Measurements from ENCODE around the gene FIBP. TPM values are rescaled to one million over a fixed set of nuclear protein-coding genes. Genes with fewer than 3 reads are reported as not detected.
"Not testable (repeated sequence)": the region's sequence is repeated elsewhere in the genome, so short reads cannot be mapped to it uniquely, and the experiment has no call there.

Gene FIBP
- total and polyA plus RNA-seq, 2 donors from 2014 or later, result 58.0 to 105 TPM

DNA sequence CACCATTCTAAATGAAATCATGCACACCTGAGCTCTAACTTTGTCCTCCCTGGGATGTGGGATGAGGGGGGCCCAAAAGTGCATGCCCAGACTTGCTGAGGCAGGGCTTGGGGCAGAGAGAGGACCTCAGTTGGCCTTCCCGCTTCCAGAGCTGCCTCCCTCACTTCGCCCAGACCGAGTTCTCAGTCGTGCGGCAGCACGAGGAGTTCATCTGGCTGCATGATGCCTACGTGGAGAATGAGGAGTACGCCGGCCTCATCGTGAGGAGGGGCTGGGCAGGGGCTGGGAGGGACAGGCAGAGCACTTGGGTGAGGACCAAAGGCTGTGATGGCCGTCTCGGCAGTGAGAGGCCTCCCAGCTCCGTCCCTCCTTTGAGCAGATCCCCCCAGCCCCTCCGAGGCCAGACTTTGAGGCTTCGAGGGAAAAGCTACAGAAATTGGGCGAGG, 38.5 kb downstream of the FIBP start:
- TF ChIP-seq, protein P1, sequence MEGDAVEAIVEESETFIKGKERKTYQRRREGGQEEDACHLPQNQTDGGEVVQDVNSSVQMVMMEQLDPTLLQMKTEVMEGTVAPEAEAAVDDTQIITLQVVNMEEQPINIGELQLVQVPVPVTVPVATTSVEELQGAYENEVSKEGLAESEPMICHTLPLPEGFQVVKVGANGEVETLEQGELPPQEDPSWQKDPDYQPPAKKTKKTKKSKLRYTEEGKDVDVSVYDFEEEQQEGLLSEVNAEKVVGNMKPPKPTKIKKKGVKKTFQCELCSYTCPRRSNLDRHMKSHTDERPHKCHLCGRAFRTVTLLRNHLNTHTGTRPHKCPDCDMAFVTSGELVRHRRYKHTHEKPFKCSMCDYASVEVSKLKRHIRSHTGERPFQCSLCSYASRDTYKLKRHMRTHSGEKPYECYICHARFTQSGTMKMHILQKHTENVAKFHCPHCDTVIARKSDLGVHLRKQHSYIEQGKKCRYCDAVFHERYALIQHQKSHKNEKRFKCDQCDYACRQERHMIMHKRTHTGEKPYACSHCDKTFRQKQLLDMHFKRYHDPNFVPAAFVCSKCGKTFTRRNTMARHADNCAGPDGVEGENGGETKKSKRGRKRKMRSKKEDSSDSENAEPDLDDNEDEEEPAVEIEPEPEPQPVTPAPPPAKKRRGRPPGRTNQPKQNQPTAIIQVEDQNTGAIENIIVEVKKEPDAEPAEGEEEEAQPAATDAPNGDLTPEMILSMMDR (IDR thresholded peaks at IDR 0.05; ENCODE audit: borderline replicate concordance, extremely low read depth, insufficient read depth), result no peak
- H3K27ac ChIP-seq (ENCODE audit: low read depth in 2 of 2, low read length in 2 of 2), result no peak overlapping the region
- H3K9me3 ChIP-seq (ENCODE audit: control insufficient read depth in 2 of 3, insufficient read depth in 1 of 3, low read length in 3 of 3), result peaks cover 0 to 6% (median 0%) of the 10 kb centered on the region in 3 donors
- H3K27me3 ChIP-seq (ENCODE audit: control insufficient read depth, insufficient read depth, low read length), result no peaks in the 10 kb centered on the region
- H3K4me1 ChIP-seq (ENCODE audit: control insufficient read depth in 2 of 3, insufficient read depth in 2 of 3, low read depth in 1 of 3, low read length in 3 of 3), result peaks cover 0 to 2% (median 0%) of the 10 kb centered on the region in 3 donors
- no peak overlapping the region for H3K4me3 ChIP-seq (ENCODE audit: low read length in 3 of 3)
- FAIRE-seq (no peak), DNase-seq (peak in 1 of 5 donors; percentile 7)
- intact Hi-C loops (cut with DNase I), result no loop called here
- peaks cover 5 to 17% (median 12%) of the 10 kb centered on the region in 3 donors for H3K36me3 ChIP-seq (ENCODE audit: control insufficient read depth in 2 of 3, insufficient read depth in 3 of 3, low read length in 3 of 3)
- H3K9ac ChIP-seq (ENCODE audit: low read length in 3 of 3), result no peak overlapping the region

DNA sequence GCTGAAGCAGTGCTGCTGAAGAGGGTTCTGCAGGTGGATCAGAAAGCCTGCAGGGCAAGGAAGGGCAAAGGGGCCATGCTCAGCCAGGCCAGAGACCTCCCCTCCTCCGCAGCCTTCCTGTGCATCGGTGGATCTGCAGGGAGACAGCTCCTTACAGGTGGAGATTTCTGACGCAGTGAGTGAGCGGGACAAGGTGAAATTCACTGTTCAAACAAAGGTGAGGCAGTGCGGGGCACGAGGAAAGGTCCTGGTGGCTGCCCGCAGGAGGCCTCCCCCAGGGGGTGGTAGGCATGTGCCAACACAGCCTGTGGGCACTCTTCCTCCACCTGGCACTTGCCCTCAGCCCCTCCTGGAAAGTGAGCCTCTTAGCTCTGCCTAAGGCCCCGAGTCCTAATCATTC, 38.9 kb downstream of the FIBP start:
- Histone ChIP-seq H3K9ac (ENCODE audit: low read length in 3 of 3) (no peak overlapping the region), H3K27me3 (ENCODE audit: control insufficient read depth, insufficient read depth, low read length) (no peaks in the 10 kb centered on the region), H3K27ac (ENCODE audit: low read depth in 2 of 2, low read length in 2 of 2) (no peak overlapping the region), H3K9me3 (ENCODE audit: control insufficient read depth in 2 of 3, insufficient read depth in 1 of 3, low read length in 3 of 3) (peaks cover 0 to 6% (median 0%) of the 10 kb centered on the region in 3 donors), H3K4me1 (ENCODE audit: control insufficient read depth in 2 of 3, insufficient read depth in 2 of 3, low read depth in 1 of 3, low read length in 3 of 3) (peaks cover 0 to 2% (median 0%) of the 10 kb centered on the region in 3 donors), H3K4me3 (ENCODE audit: low read length in 3 of 3) (no peak overlapping the region), H3K36me3 (ENCODE audit: control insufficient read depth in 2 of 3, insufficient read depth in 3 of 3, low read length in 3 of 3) (peaks cover 2 to 16% (median 8%) of the 10 kb centered on the region in 3 donors)
- intact Hi-C loops (cut with DNase I), result no loop called here
- no peak for FAIRE-seq
- TF ChIP-seq, protein P1 (IDR thresholded peaks at IDR 0.05; ENCODE audit: borderline replicate concordance, extremely low read depth, insufficient read depth), result no peak
- peak in 1 of 5 donors; percentile 7 for DNase-seq

DNA sequence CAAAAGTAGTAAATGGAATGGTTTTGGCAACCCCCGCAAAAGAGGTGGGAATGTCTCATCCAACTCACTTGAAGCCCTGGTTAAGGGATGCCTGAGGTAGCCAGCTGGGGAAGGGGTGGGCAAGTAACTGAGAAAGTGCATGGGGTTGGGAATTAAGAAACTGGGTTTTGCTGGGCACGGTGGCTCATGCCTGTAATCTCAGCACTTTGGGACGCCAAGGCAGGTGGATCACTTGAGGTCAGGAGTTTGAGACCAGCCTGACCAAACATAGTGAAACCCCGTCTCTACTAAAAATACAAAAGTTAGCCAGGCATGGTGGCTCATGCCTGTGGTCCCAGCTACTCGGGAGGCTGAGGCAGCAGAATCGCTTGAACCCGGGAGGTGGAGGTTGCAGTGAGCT, 39.6 kb downstream of the FIBP start:
- DNase-seq; H3K9ac ChIP-seq (ENCODE audit: low read length in 3 of 3); intact Hi-C loops (cut with DNase I); FAIRE-seq; H3K27me3 ChIP-seq (ENCODE audit: control insufficient read depth, insufficient read depth, low read length); H3K4me3 ChIP-seq (ENCODE audit: low read length in 3 of 3); H3K4me1 ChIP-seq (ENCODE audit: control insufficient read depth in 2 of 3, insufficient read depth in 2 of 3, low read depth in 1 of 3, low read length in 3 of 3); H3K27ac ChIP-seq (ENCODE audit: low read depth in 2 of 2, low read length in 2 of 2); H3K9me3 ChIP-seq (ENCODE audit: control insufficient read depth in 2 of 3, insufficient read depth in 1 of 3, low read length in 3 of 3): not testable (repeated sequence)
- H3K36me3 ChIP-seq (ENCODE audit: control insufficient read depth in 2 of 3, insufficient read depth in 3 of 3, low read length in 3 of 3), result peaks cover 0 to 10% (median under 1%) of the 10 kb centered on the region in 3 donors

DNA sequence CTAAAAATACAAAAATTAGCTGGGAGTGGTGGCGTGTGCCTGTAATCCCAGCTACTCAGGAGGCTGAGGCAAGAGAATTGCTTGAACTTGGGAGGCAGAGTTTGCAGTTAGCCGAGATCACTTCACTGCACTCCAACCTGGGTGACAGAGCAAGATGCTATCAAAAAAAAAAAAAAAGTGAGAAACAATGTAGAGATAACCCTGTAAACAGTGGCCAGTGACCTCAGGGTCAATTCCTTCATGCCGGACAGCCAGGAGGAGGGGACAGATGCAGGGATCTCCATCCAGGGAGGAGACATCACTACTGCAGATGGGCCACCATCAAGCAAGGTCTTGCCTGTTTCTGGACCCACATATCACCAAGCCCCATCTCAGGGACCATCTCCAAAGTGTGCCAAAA, 40.5 kb downstream of the FIBP start:
- no peaks in the 10 kb centered on the region for H3K27me3 ChIP-seq (ENCODE audit: control insufficient read depth, insufficient read depth, low read length)
- H3K9me3 ChIP-seq (ENCODE audit: control insufficient read depth in 2 of 3, insufficient read depth in 1 of 3, low read length in 3 of 3), result peaks cover 0 to 6% (median 0%) of the 10 kb centered on the region in 3 donors
- FAIRE-seq (no peak), DNase-seq (no peak)
- H3K4me3 ChIP-seq (ENCODE audit: low read length in 3 of 3), result no peak overlapping the region
- H3K9ac ChIP-seq (ENCODE audit: low read length in 3 of 3), result no peak overlapping the region
- TF ChIP-seq, protein P1 (IDR thresholded peaks at IDR 0.05; ENCODE audit: borderline replicate concordance, extremely low read depth, insufficient read depth), result no peak
- peaks cover 0 to 5% (median 0%) of the 10 kb centered on the region in 3 donors for H3K36me3 ChIP-seq (ENCODE audit: control insufficient read depth in 2 of 3, insufficient read depth in 3 of 3, low read length in 3 of 3)
- intact Hi-C loops (cut with DNase I), result no loop called here
- no peaks in the 10 kb centered on the region for H3K4me1 ChIP-seq (ENCODE audit: control insufficient read depth in 2 of 3, insufficient read depth in 2 of 3, low read depth in 1 of 3, low read length in 3 of 3)
- no peak overlapping the region for H3K27ac ChIP-seq (ENCODE audit: low read depth in 2 of 2, low read length in 2 of 2)
